Measurements from ENCODE around the gene PLA2G2F.

The PLA2G2F gene

DNA sequence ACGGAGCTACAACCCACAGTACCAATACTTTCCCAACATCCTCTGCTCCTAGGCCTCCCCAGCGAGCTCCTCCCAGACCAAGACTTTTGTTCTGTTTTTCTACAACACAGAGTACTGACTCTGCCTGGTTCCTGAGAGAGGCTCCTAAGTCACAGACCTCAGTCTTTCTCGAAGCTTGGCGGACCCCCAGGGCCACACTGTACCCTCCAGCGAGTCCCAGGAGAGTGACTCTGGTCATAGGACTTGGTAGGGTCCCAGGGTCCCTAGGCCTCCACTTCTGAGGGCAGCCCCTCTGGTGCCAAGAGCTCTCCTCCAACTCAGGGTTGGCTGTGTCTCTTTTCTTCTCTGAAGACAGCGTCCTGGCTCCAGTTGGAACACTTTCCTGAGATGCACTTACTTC is 48.5 kb upstream of the PLA2G2F start:
- no peaks in the 10 kb centered on the region for H3K9me3 ChIP-seq (ENCODE audit: control insufficient read depth, insufficient read depth, low read depth, low read length)

DNA sequence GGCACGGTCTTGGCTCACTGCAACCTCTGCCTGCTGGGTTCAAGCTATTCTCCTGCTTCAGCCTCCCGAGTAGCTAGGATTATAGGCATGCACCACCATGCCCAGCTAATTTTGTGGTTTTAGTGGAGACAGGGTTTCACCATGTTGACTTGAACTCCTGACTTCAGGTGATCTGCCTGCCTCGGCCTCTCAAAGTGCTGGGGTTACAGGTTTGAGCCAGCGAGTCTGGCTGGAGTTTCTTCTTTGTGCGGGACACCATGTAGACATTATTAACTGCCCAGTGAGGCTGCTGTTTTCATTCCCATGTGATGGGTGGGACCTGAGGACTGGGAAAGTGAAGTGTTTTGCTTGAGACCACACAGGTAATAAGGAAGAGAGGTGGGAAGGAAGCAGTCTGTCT is 45.8 kb upstream of the PLA2G2F start:
- Histone ChIP-seq H3K27ac (ENCODE audit: extremely low read depth, low read depth, low read length) (no peak overlapping the region), H3K36me3 (ENCODE audit: control insufficient read depth in 2 of 2, insufficient read depth in 1 of 2, low read length in 2 of 2) (no peaks in the 10 kb centered on the region), H3K9me3 (ENCODE audit: control insufficient read depth, insufficient read depth, low read depth, low read length) (no peaks in the 10 kb centered on the region), H3K4me1 (ENCODE audit: control insufficient read depth, insufficient read depth, low read length) (no peaks in the 10 kb centered on the region), H3K4me3 (ENCODE audit: low read depth, low read length) (no peak overlapping the region)
- ChIA-PET POLR2A (no interaction called here), CTCF (interaction anchor here (0.7 kb wide), 2 partner anchors 214 to 699 kb away, joined by 4 to 5 read pairs; no protein-coding TSS in a partner anchor)
- TF ChIP-seq KLF7 (tag by site-specific recombination; IDR thresholded peaks at IDR 0.05; ENCODE audit: borderline replicate concordance) = no peak
- TF ChIP-seq, protein P1, sequence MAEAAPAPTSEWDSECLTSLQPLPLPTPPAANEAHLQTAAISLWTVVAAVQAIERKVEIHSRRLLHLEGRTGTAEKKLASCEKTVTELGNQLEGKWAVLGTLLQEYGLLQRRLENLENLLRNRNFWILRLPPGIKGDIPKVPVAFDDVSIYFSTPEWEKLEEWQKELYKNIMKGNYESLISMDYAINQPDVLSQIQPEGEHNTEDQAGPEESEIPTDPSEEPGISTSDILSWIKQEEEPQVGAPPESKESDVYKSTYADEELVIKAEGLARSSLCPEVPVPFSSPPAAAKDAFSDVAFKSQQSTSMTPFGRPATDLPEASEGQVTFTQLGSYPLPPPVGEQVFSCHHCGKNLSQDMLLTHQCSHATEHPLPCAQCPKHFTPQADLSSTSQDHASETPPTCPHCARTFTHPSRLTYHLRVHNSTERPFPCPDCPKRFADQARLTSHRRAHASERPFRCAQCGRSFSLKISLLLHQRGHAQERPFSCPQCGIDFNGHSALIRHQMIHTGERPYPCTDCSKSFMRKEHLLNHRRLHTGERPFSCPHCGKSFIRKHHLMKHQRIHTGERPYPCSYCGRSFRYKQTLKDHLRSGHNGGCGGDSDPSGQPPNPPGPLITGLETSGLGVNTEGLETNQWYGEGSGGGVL (tag by site-specific recombination; IDR thresholded peaks at IDR 0.05) = no peak
- TF ChIP-seq KLF16 (tag by site-specific recombination; IDR thresholded peaks at IDR 0.05) = no peak
- TF ChIP-seq, protein P2, sequence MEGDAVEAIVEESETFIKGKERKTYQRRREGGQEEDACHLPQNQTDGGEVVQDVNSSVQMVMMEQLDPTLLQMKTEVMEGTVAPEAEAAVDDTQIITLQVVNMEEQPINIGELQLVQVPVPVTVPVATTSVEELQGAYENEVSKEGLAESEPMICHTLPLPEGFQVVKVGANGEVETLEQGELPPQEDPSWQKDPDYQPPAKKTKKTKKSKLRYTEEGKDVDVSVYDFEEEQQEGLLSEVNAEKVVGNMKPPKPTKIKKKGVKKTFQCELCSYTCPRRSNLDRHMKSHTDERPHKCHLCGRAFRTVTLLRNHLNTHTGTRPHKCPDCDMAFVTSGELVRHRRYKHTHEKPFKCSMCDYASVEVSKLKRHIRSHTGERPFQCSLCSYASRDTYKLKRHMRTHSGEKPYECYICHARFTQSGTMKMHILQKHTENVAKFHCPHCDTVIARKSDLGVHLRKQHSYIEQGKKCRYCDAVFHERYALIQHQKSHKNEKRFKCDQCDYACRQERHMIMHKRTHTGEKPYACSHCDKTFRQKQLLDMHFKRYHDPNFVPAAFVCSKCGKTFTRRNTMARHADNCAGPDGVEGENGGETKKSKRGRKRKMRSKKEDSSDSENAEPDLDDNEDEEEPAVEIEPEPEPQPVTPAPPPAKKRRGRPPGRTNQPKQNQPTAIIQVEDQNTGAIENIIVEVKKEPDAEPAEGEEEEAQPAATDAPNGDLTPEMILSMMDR (tag by site-specific recombination; IDR thresholded peaks at IDR 0.05) = no peak
- no peak for TF ChIP-seq SP2 (tag by site-specific recombination; IDR thresholded peaks at IDR 0.05)
- no peak for TF ChIP-seq HOXA7 (CRISPR knock-in tag; IDR thresholded peaks at IDR 0.05; ENCODE audit: borderline replicate concordance)
- TF ChIP-seq YY2 (tag by site-specific recombination; IDR thresholded peaks at IDR 0.05) = no peak
- TF ChIP-seq ZNF23 (tag by site-specific recombination; IDR thresholded peaks at IDR 0.05; ENCODE audit: borderline replicate concordance) = no peak
- TF ChIP-seq ZNF501 (tag by site-specific recombination; IDR thresholded peaks at IDR 0.05) = no peak
- TF ChIP-seq ZNF335 (tag by site-specific recombination; conservative IDR thresholded peaks at IDR 0.05) = no peak
- no peak for TF ChIP-seq ZNF521 (tag by site-specific recombination; IDR thresholded peaks at IDR 0.05)
- TF ChIP-seq BCL11A (tag by site-specific recombination; IDR thresholded peaks at IDR 0.05; ENCODE audit: low read depth) = no peak
- TF ChIP-seq, protein P3, sequence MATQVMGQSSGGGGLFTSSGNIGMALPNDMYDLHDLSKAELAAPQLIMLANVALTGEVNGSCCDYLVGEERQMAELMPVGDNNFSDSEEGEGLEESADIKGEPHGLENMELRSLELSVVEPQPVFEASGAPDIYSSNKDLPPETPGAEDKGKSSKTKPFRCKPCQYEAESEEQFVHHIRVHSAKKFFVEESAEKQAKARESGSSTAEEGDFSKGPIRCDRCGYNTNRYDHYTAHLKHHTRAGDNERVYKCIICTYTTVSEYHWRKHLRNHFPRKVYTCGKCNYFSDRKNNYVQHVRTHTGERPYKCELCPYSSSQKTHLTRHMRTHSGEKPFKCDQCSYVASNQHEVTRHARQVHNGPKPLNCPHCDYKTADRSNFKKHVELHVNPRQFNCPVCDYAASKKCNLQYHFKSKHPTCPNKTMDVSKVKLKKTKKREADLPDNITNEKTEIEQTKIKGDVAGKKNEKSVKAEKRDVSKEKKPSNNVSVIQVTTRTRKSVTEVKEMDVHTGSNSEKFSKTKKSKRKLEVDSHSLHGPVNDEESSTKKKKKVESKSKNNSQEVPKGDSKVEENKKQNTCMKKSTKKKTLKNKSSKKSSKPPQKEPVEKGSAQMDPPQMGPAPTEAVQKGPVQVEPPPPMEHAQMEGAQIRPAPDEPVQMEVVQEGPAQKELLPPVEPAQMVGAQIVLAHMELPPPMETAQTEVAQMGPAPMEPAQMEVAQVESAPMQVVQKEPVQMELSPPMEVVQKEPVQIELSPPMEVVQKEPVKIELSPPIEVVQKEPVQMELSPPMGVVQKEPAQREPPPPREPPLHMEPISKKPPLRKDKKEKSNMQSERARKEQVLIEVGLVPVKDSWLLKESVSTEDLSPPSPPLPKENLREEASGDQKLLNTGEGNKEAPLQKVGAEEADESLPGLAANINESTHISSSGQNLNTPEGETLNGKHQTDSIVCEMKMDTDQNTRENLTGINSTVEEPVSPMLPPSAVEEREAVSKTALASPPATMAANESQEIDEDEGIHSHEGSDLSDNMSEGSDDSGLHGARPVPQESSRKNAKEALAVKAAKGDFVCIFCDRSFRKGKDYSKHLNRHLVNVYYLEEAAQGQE (tag by site-specific recombination; IDR thresholded peaks at IDR 0.05) = no peak
- TF ChIP-seq ZNF350 (tag by site-specific recombination; IDR thresholded peaks at IDR 0.05) = no peak
- TF ChIP-seq TRIM28 (IDR thresholded peaks at IDR 0.05; ENCODE audit: borderline replicate concordance, low read length) = no peak

More for the DNA sequence above, 48.5 kb upstream of the PLA2G2F start:
- ChIA-PET POLR2A (no interaction called here), CTCF (interaction anchor here (0.5 to 0.7 kb wide), 2 partner anchors 11 to 105 kb away, joined by 3 read pairs; no protein-coding TSS in a partner anchor)
- Histone ChIP-seq H3K36me3 (ENCODE audit: control insufficient read depth in 2 of 2, insufficient read depth in 1 of 2, low read length in 2 of 2) (no peaks in the 10 kb centered on the region), H3K27ac (ENCODE audit: extremely low read depth, low read depth, low read length) (no peak overlapping the region), H3K4me3 (ENCODE audit: low read depth, low read length) (no peak overlapping the region), H3K4me1 (ENCODE audit: control insufficient read depth, insufficient read depth, low read length) (no peaks in the 10 kb centered on the region)
- TF ChIP-seq WT1 (tag by site-specific recombination; IDR thresholded peaks at IDR 0.05) (no peak), ZNF112 (tag by site-specific recombination; IDR thresholded peaks at IDR 0.05) (no peak), ZNF510 (tag by site-specific recombination; IDR thresholded peaks at IDR 0.05; ENCODE audit: insufficient replicate concordance) (no peak), OSR2 (tag by site-specific recombination; IDR thresholded peaks at IDR 0.05) (no peak)
- TF ChIP-seq, protein P1 (tag by site-specific recombination; IDR thresholded peaks at IDR 0.05) = no peak
- TF ChIP-seq, protein P4, sequence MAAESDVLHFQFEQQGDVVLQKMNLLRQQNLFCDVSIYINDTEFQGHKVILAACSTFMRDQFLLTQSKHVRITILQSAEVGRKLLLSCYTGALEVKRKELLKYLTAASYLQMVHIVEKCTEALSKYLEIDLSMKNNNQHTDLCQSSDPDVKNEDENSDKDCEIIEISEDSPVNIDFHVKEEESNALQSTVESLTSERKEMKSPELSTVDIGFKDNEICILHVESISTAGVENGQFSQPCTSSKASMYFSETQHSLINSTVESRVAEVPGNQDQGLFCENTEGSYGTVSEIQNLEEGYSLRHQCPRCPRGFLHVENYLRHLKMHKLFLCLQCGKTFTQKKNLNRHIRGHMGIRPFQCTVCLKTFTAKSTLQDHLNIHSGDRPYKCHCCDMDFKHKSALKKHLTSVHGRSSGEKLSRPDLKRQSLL (tag by site-specific recombination; IDR thresholded peaks at IDR 0.05) = no peak
- TF ChIP-seq, protein P5, sequence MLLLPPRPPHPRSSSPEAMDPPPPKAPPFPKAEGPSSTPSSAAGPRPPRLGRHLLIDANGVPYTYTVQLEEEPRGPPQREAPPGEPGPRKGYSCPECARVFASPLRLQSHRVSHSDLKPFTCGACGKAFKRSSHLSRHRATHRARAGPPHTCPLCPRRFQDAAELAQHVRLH (tag by site-specific recombination; IDR thresholded peaks at IDR 0.05) = no peak

Data from HEK293 (cell line).